ENCODE results near the gene EML1. TPM values are rescaled to one million over a fixed set of nuclear protein-coding genes. Genes with fewer than 3 reads are reported as not detected.

Gene EML1
- total and polyA plus RNA-seq, 2 donors = 45.2 to 77.1 TPM

GRCh38 chr14:99809859-99810558, 16.8 kb downstream of the EML1 start:
- DNase-seq (ENCODE audit: extremely low spot score) = peak; percentile 42

GRCh38 chr14:99810559-99810874, 17.3 kb downstream of the EML1 start:
- Histone ChIP-seq H3K27ac (ENCODE audit: low read depth) (no peak overlapping the region), H3K4me1 (ENCODE audit: insufficient read depth) (no peaks in the 10 kb centered on the region), H3K4me3 (ENCODE audit: low read depth, low read length) (no peak overlapping the region), H3K36me3 (ENCODE audit: insufficient read depth) (no peaks in the 10 kb centered on the region)
- DNase-seq (ENCODE audit: extremely low spot score) = no peak
- WGBS = 89% methylated on average over 2 of the region's 2 CpGs

More at GRCh38 chr14:99809859-99810558, 16.8 kb downstream of the EML1 start:
- no peak overlapping the region for H3K27ac ChIP-seq (ENCODE audit: low read depth)
- no peaks in the 10 kb centered on the region for H3K36me3 ChIP-seq (ENCODE audit: insufficient read depth)
- no peak overlapping the region for H3K4me3 ChIP-seq (ENCODE audit: low read depth, low read length)
- no peaks in the 10 kb centered on the region for H3K4me1 ChIP-seq (ENCODE audit: insufficient read depth)
- 50% methylated on average over 16 of the region's 16 CpGs for WGBS

- no peaks in the 10 kb centered on the region for H3K36me3 ChIP-seq (ENCODE audit: insufficient read depth)
- no peak overlapping the region for H3K27ac ChIP-seq (ENCODE audit: low read depth)
- no peak for DNase-seq (ENCODE audit: extremely low spot score)
- H3K4me3 ChIP-seq (ENCODE audit: low read depth, low read length) = no peak overlapping the region
- no peaks in the 10 kb centered on the region for H3K4me1 ChIP-seq (ENCODE audit: insufficient read depth)
- WGBS = 95% methylated on average over 9 of the region's 9 CpGs
Observed at GRCh38 chr14:99812096-99812750, 19.0 kb downstream of the EML1 start.

GRCh38 chr14:99812892-99813291, 19.7 kb downstream of the EML1 start:
- no peak overlapping the region for H3K27ac ChIP-seq (ENCODE audit: low read depth)
- H3K36me3 ChIP-seq (ENCODE audit: insufficient read depth) = no peaks in the 10 kb centered on the region
- H3K4me1 ChIP-seq (ENCODE audit: insufficient read depth) = no peaks in the 10 kb centered on the region
- WGBS = 86% methylated on average over 6 of the region's 6 CpGs
- H3K4me3 ChIP-seq (ENCODE audit: low read depth, low read length) = no peak overlapping the region
- no peak for DNase-seq (ENCODE audit: extremely low spot score)

GRCh38 chr14:99815696-99816095, 22.5 kb downstream of the EML1 start:
- Histone ChIP-seq H3K4me1 (ENCODE audit: insufficient read depth) (no peaks in the 10 kb centered on the region), H3K4me3 (ENCODE audit: low read depth, low read length) (no peak overlapping the region), H3K27ac (ENCODE audit: low read depth) (no peak overlapping the region), H3K36me3 (ENCODE audit: insufficient read depth) (no peaks in the 10 kb centered on the region)
- WGBS = 68% methylated on average over 6 of the region's 6 CpGs
- DNase-seq (ENCODE audit: extremely low spot score) = no peak

- no peak overlapping the region for H3K4me3 ChIP-seq (ENCODE audit: low read depth, low read length)
- no peak for DNase-seq (ENCODE audit: extremely low spot score)
- H3K27ac ChIP-seq (ENCODE audit: low read depth) = no peak overlapping the region
- 75% methylated on average over 7 of the region's 7 CpGs for WGBS
- no peaks in the 10 kb centered on the region for H3K36me3 ChIP-seq (ENCODE audit: insufficient read depth)
- no peaks in the 10 kb centered on the region for H3K4me1 ChIP-seq (ENCODE audit: insufficient read depth)
Observed at GRCh38 chr14:99816217-99816616, 23.0 kb downstream of the EML1 start.

GRCh38 chr14:99816642-99817041, 23.4 kb downstream of the EML1 start:
- DNase-seq (ENCODE audit: extremely low spot score) = no peak
- Histone ChIP-seq H3K4me1 (ENCODE audit: insufficient read depth) (no peaks in the 10 kb centered on the region), H3K4me3 (ENCODE audit: low read depth, low read length) (no peak overlapping the region), H3K27ac (ENCODE audit: low read depth) (no peak overlapping the region), H3K36me3 (ENCODE audit: insufficient read depth) (no peaks in the 10 kb centered on the region)
- WGBS = 89% methylated on average over 3 of the region's 3 CpGs

- no peak overlapping the region for H3K4me3 ChIP-seq (ENCODE audit: low read depth, low read length)
- DNase-seq (ENCODE audit: extremely low spot score) = no peak
- no peaks in the 10 kb centered on the region for H3K36me3 ChIP-seq (ENCODE audit: insufficient read depth)
- no peaks in the 10 kb centered on the region for H3K4me1 ChIP-seq (ENCODE audit: insufficient read depth)
- 95% methylated on average over 10 of the region's 10 CpGs for WGBS
- H3K27ac ChIP-seq (ENCODE audit: low read depth) = no peak overlapping the region
Observed at GRCh38 chr14:99817331-99817730, 24.1 kb downstream of the EML1 start.

- H3K4me1 ChIP-seq (ENCODE audit: insufficient read depth) = no peaks in the 10 kb centered on the region
- WGBS = 90% methylated on average over 11 of the region's 11 CpGs
- no peak overlapping the region for H3K27ac ChIP-seq (ENCODE audit: low read depth)
- no peak for DNase-seq (ENCODE audit: extremely low spot score)
- no peaks in the 10 kb centered on the region for H3K36me3 ChIP-seq (ENCODE audit: insufficient read depth)
- H3K4me3 ChIP-seq (ENCODE audit: low read depth, low read length) = no peak overlapping the region
Observed at GRCh38 chr14:99818503-99819036, 25.4 kb downstream of the EML1 start.

GRCh38 chr14:99819514-99819913, 26.3 kb downstream of the EML1 start:
- no peak for DNase-seq (ENCODE audit: extremely low spot score)
- H3K27ac ChIP-seq (ENCODE audit: low read depth) = no peak overlapping the region
- no peaks in the 10 kb centered on the region for H3K36me3 ChIP-seq (ENCODE audit: insufficient read depth)
- WGBS = 70% methylated on average over 15 of the region's 15 CpGs
- no peak overlapping the region for H3K4me3 ChIP-seq (ENCODE audit: low read depth, low read length)
- no peaks in the 10 kb centered on the region for H3K4me1 ChIP-seq (ENCODE audit: insufficient read depth)

GRCh38 chr14:99820702-99821331, 27.6 kb downstream of the EML1 start:
- Histone ChIP-seq H3K4me1 (ENCODE audit: insufficient read depth) (no peaks in the 10 kb centered on the region), H3K36me3 (ENCODE audit: insufficient read depth) (no peaks in the 10 kb centered on the region), H3K27ac (ENCODE audit: low read depth) (no peak overlapping the region), H3K4me3 (ENCODE audit: low read depth, low read length) (no peak overlapping the region)
- no peak for DNase-seq (ENCODE audit: extremely low spot score)
- 93% methylated on average over 10 of the region's 10 CpGs for WGBS

- no peaks in the 10 kb centered on the region for H3K4me1 ChIP-seq (ENCODE audit: insufficient read depth)
- WGBS = 24% methylated on average over 8 of the region's 8 CpGs
Observed at GRCh38 chr14:99821519-99822508, 28.6 kb downstream of the EML1 start.

GRCh38 chr14:99822800-99823455, 29.7 kb downstream of the EML1 start:
- DNase-seq (ENCODE audit: extremely low spot score) = no peak
- H3K4me3 ChIP-seq (ENCODE audit: low read depth, low read length) = no peak overlapping the region
- no peak overlapping the region for H3K27ac ChIP-seq (ENCODE audit: low read depth)
- no peaks in the 10 kb centered on the region for H3K36me3 ChIP-seq (ENCODE audit: insufficient read depth)
- 81% methylated on average over 18 of the region's 18 CpGs for WGBS
- no peaks in the 10 kb centered on the region for H3K4me1 ChIP-seq (ENCODE audit: insufficient read depth)

More at GRCh38 chr14:99821519-99822508, 28.6 kb downstream of the EML1 start:
- no peak overlapping the region for H3K4me3 ChIP-seq (ENCODE audit: low read depth, low read length)
- H3K36me3 ChIP-seq (ENCODE audit: insufficient read depth) = no peaks in the 10 kb centered on the region
- peak; percentile 17 for DNase-seq (ENCODE audit: extremely low spot score)
- no peak overlapping the region for H3K27ac ChIP-seq (ENCODE audit: low read depth)
